Stimulated activated naive CD8-positive, alpha-beta T cell treated with anti-CD3 and anti-CD28 coated beads, Interleukin-15, amount 100 ng/mL, for 72 hours (primary cell): ENCODE data around the gene CCL22.
A peak's percentile ranks its signal among the peaks of the same experiment; 100 is the strongest.
"Not testable (repeated sequence)": the region's sequence is repeated elsewhere in the genome, so short reads cannot be mapped to it uniquely, and the experiment has no call there.

Experiments used
- ATAC-seq: fragments of 150-1000 bp; cut with Tn5 transposase; 2 replicates; pipeline ENCODE4 v1.10.0; 2021; ENCODE audit warnings: mild to moderate bottlenecking, moderate library complexity
- DNase-seq, 2 donors: peaks; one replicate each; pipeline ENCODE4 v3.0.0; 2021 to 2022
- H3K27ac Mint-ChIP-seq, 2 donors: one replicate each; pipeline ENCODE4 v1.8.0; 2022; ENCODE audit warnings: mild to moderate bottlenecking in 2 of 2, mixed read lengths in 2 of 2, moderate library complexity in 2 of 2
- H3K27me3 Mint-ChIP-seq: one replicate; pipeline ENCODE4 v1.8.0; 2022; ENCODE audit warnings: mixed read lengths
- H3K4me1 Mint-ChIP-seq: one replicate; pipeline ENCODE4 v1.8.0; 2022; ENCODE audit warnings: mild to moderate bottlenecking, mixed read lengths
- H3K4me3 Mint-ChIP-seq, 2 donors: one replicate each; pipeline ENCODE4 v1.8.0; 2022; ENCODE audit warnings: mild to moderate bottlenecking in 2 of 2, mixed read lengths in 2 of 2, moderate library complexity in 1 of 2
- H3K9me3 Mint-ChIP-seq, 2 donors: one replicate each; pipeline ENCODE4 v1.8.0; 2022; ENCODE audit warnings: mixed read lengths in 2 of 2

Gene CCL22

GRCh38 chr16:57392694-57393093, 34.1 kb downstream of the CCL22 start:
- H3K9me3 Mint-ChIP-seq: no peaks in the 10 kb centered on the region
- H3K27ac Mint-ChIP-seq: no peak overlapping the region
- DNase-seq (no peak), ATAC-seq (no peak)
- H3K4me3 Mint-ChIP-seq: no peak overlapping the region
- peaks cover 9% of the 10 kb centered on the region for H3K4me1 Mint-ChIP-seq
- no peaks in the 10 kb centered on the region for H3K27me3 Mint-ChIP-seq

- DNase-seq (no peak), ATAC-seq (no peak)
- Mint-ChIP-seq H3K27ac (no peak overlapping the region), H3K4me1 (no peaks in the 10 kb centered on the region), H3K4me3 (no peak overlapping the region), H3K27me3 (no peaks in the 10 kb centered on the region), H3K9me3 (no peaks in the 10 kb centered on the region)
These were observed 35.9 kb downstream of the CCL22 start for GRCh38 chr16:57394444-57394843.

- Mint-ChIP-seq H3K4me1 (no peaks in the 10 kb centered on the region), H3K4me3 (no peak overlapping the region), H3K27ac (no peak overlapping the region), H3K27me3 (no peaks in the 10 kb centered on the region), H3K9me3 (no peaks in the 10 kb centered on the region)
- DNase-seq (no peak), ATAC-seq (no peak)
These were observed 36.4 kb downstream of the CCL22 start for GRCh38 chr16:57395026-57395425.

- Mint-ChIP-seq H3K9me3 (no peaks in the 10 kb centered on the region), H3K27me3 (no peaks in the 10 kb centered on the region), H3K4me3 (no peak overlapping the region), H3K4me1 (no peaks in the 10 kb centered on the region), H3K27ac (no peak overlapping the region)
- DNase-seq: no peak
- ATAC-seq: no peak
These were observed 38.2 kb downstream of the CCL22 start for GRCh38 chr16:57396786-57397185.

- DNase-seq, H3K27ac Mint-ChIP-seq, H3K4me3 Mint-ChIP-seq, H3K4me1 Mint-ChIP-seq, H3K27me3 Mint-ChIP-seq, ATAC-seq, H3K9me3 Mint-ChIP-seq: not testable (repeated sequence)
These were observed 38.9 kb downstream of the CCL22 start for GRCh38 chr16:57397493-57397892.

GRCh38 chr16:57401943-57402640, 43.5 kb downstream of the CCL22 start:
- Mint-ChIP-seq H3K4me3 (no peak overlapping the region), H3K9me3 (no peaks in the 10 kb centered on the region), H3K27ac (no peak overlapping the region), H3K4me1 (peaks cover 15% of the 10 kb centered on the region), H3K27me3 (peaks cover 8% of the 10 kb centered on the region)
- ATAC-seq (no peak), DNase-seq (no peak)

GRCh38 chr16:57403965-57404817, 45.6 kb downstream of the CCL22 start, which contains the start of gene CCL17:
CCL17 (plus strand) TSS chr16:57404767; CDS start chr16:57413933, 9,166 bp downstream.
- peak within 1 kb of the TSS; percentile 12 to 59 for H3K27ac Mint-ChIP-seq
- no peak within 1 kb of the TSS for H3K4me3 Mint-ChIP-seq

GRCh38 chr16:57405097-57405496, 46.5 kb downstream of the CCL22 start:
- H3K27ac Mint-ChIP-seq: peak overlapping the region in 1 of 2 donors; percentile 59
- H3K4me3 Mint-ChIP-seq: no peak overlapping the region
- ATAC-seq (no peak), DNase-seq (no peak)
- H3K9me3 Mint-ChIP-seq: no peaks in the 10 kb centered on the region
- H3K27me3 Mint-ChIP-seq: peaks cover 8% of the 10 kb centered on the region
- peaks cover 15% of the 10 kb centered on the region for H3K4me1 Mint-ChIP-seq

More at GRCh38 chr16:57403965-57404817, 45.6 kb downstream of the CCL22 start, which contains the start of gene CCL17:
- Mint-ChIP-seq H3K27me3 (peaks cover 8% of the 10 kb centered on the region), H3K9me3 (no peaks in the 10 kb centered on the region), H3K4me1 (peaks cover 15% of the 10 kb centered on the region)
- DNase-seq (no peak), ATAC-seq (no peak)

- H3K27me3 Mint-ChIP-seq: peaks cover 8% of the 10 kb centered on the region
- no peak for ATAC-seq
- peaks cover 15% of the 10 kb centered on the region for H3K4me1 Mint-ChIP-seq
These were observed 48.3 kb downstream of the CCL22 start for GRCh38 chr16:57406881-57407280.

GRCh38 chr16:57407521-57408353, 49.2 kb downstream of the CCL22 start:
- no peak for ATAC-seq
- Mint-ChIP-seq H3K9me3 (no peaks in the 10 kb centered on the region), H3K27ac (no peak overlapping the region), H3K4me1 (peaks cover 15% of the 10 kb centered on the region), H3K4me3 (no peak overlapping the region), H3K27me3 (peaks cover 8% of the 10 kb centered on the region)
- no peak for DNase-seq

More at GRCh38 chr16:57406881-57407280, 48.3 kb downstream of the CCL22 start:
- H3K9me3 Mint-ChIP-seq: no peaks in the 10 kb centered on the region
- no peak overlapping the region for H3K27ac Mint-ChIP-seq
- DNase-seq: no peak
- H3K4me3 Mint-ChIP-seq: no peak overlapping the region

- peaks cover 8% of the 10 kb centered on the region for H3K27me3 Mint-ChIP-seq
- H3K9me3 Mint-ChIP-seq: no peaks in the 10 kb centered on the region
- no peak overlapping the region for H3K27ac Mint-ChIP-seq
- no peak overlapping the region for H3K4me3 Mint-ChIP-seq
- no peak for DNase-seq
- peaks cover 12% of the 10 kb centered on the region for H3K4me1 Mint-ChIP-seq
- ATAC-seq: no peak
These were observed 50.5 kb downstream of the CCL22 start for GRCh38 chr16:57409065-57409464.

- no peaks in the 10 kb centered on the region for H3K9me3 Mint-ChIP-seq
- no peak for ATAC-seq
- H3K4me3 Mint-ChIP-seq: no peak overlapping the region
- DNase-seq: no peak
- no peak overlapping the region for H3K27ac Mint-ChIP-seq
- H3K4me1 Mint-ChIP-seq: peaks cover 6% of the 10 kb centered on the region
- peaks cover 5% of the 10 kb centered on the region for H3K27me3 Mint-ChIP-seq
These were observed 51.4 kb downstream of the CCL22 start for GRCh38 chr16:57409870-57410587.

GRCh38 chr16:57411362-57411976, 52.9 kb downstream of the CCL22 start:
- no peak overlapping the region for H3K27ac Mint-ChIP-seq
- no peak for ATAC-seq
- no peak overlapping the region for H3K4me3 Mint-ChIP-seq

GRCh38 chr16:57412584-57412983, 54.0 kb downstream of the CCL22 start:
- ATAC-seq (no peak), DNase-seq (no peak)
- H3K4me3 Mint-ChIP-seq: no peak overlapping the region
- H3K27me3 Mint-ChIP-seq: no peaks in the 10 kb centered on the region
- no peak overlapping the region for H3K27ac Mint-ChIP-seq
- H3K4me1 Mint-ChIP-seq: peaks cover 15% of the 10 kb centered on the region
- H3K9me3 Mint-ChIP-seq: no peaks in the 10 kb centered on the region

More at GRCh38 chr16:57411362-57411976, 52.9 kb downstream of the CCL22 start:
- no peak for DNase-seq
- Mint-ChIP-seq H3K9me3 (no peaks in the 10 kb centered on the region), H3K27me3 (no peaks in the 10 kb centered on the region), H3K4me1 (peaks cover 4% of the 10 kb centered on the region)
